Stomach (tissue), 9 donors: ENCODE results near the gene SBF2. TPM values are rescaled to one million over a fixed set of nuclear protein-coding genes. Genes with fewer than 3 reads are reported as not detected.

Experiments
- DNase-seq, 2 donors: peaks; one replicate each; pipeline versions ENCODE4 v3.0.0 to v3.0.0-alpha.2; 2013 to 2019
- H3K27ac ChIP-seq, 5 donors: fragments of 200-600 bp in 4 of 5; sonication (generic) in 4 of 5; one replicate each; pipeline ENCODE4 v1.5.1; 2013 to 2019; ENCODE audit warnings: mild to moderate bottlenecking in 1 of 5, moderate library complexity in 1 of 5
- H3K27me3 ChIP-seq, 3 donors: fragments of 200-600 bp; sonication (generic); one replicate each; pipeline ENCODE4 v1.5.1; 2017 to 2019; ENCODE audit warnings: mixed run types in 1 of 3
- H3K36me3 ChIP-seq, 4 donors: fragments of 200-600 bp; sonication (generic); 1 replicate in 3 of 4; 2 replicates in 1 of 4; pipeline ENCODE4 v1.5.1; 2016 to 2019
- H3K4me1 ChIP-seq, 4 donors: fragments of 200-600 bp; sonication (generic); one replicate each; pipeline ENCODE4 v1.5.1; 2016 to 2019
- H3K4me3 ChIP-seq, 4 donors: fragments of 200-600 bp; sonication (generic) in 3 of 4; one replicate each; pipeline ENCODE4 v1.5.1; 2016 to 2019; ENCODE audit warnings: mild to moderate bottlenecking in 1 of 4
- H3K9me3 ChIP-seq, 4 donors: fragments of 200-600 bp; sonication (generic); one replicate each; pipeline ENCODE4 v1.5.1; 2016 to 2019
- CTCF ChIP-seq, 7 experiments: fragments of 450-650 bp in 4 of 7; fragments of 200-600 bp in 3 of 7; sonication (generic) in 3 of 7; IDR thresholded peaks; one replicate each; pipeline ENCODE4 v1.5.1; 2016 to 2019; ENCODE audit warnings: antibody characterized with exemption in 7 of 7, control low read depth in 2 of 7, mild to moderate bottlenecking in 1 of 7
- EP300 ChIP-seq: sonication (generic); formaldehyde crosslinking; IDR thresholded peaks from one replicate; pipeline ENCODE4 v1.6.1; 2017; ENCODE audit warnings: antibody characterized with exemption
- POLR2A ChIP-seq, 4 donors: fragments of 450-650 bp; IDR thresholded peaks; one replicate each; pipeline ENCODE4 v1.6.1; 2016; ENCODE audit warnings: antibody characterized with exemption in 4 of 4, control low read depth in 2 of 4, mild to moderate bottlenecking in 1 of 4, moderate library complexity in 1 of 4
- POLR2AphosphoS5 ChIP-seq, 3 donors: sonication (generic); formaldehyde crosslinking; IDR thresholded peaks; one replicate each; pipeline ENCODE4 v1.6.1; 2016; ENCODE audit warnings: antibody characterized with exemption in 3 of 3
- WGBS, 5 donors: extraction: QIAGEN DNeasy Blood & Tissue Kit in 3 of 5; methylation state at CpG; one replicate each; pipeline versions ENCODE4 v1.1.5 to v1.1.7; 2013 to 2018; 5-methylcytosine and 5-hydroxymethylcytosine counted together
- intact Hi-C: fragments of 100-400 bp; cut with DNase I; formaldehyde crosslinking; loops from one replicate; pipeline ENCODE4 v1.15.1; 2023; ENCODE audit warnings: low total_unique reads
- polyA plus RNA-seq, 3 donors: library from polyadenylated mRNA; stranded (reverse); fragments of 200-250 nt; gene quantifications; one replicate each; pipeline ENCODE4 v1.2.3, GENCODE V29; 2013
- total RNA-seq, 5 donors: library from RNA; depleted of rRNA; stranded (reverse); fragments of >200 nt; gene quantifications; one replicate each; pipeline versions ENCODE4 v1.1.0 to v1.2.3, GENCODE V29; 2014 to 2016
- donor health status: healthy with polysubstance abuse.
- donor health status: Bipolar disorder and iron deficiency.
- donor health status: healthy.

The SBF2 gene
- total and polyA plus RNA-seq, 8 donors, result 8.6 to 260 (median 37.2) TPM

- Histone ChIP-seq H3K4me3 (no peak overlapping the region), H3K36me3 (peaks cover 7 to 54% (median 45%) of the 10 kb centered on the region in 4 donors), H3K9me3 (no peaks in the 10 kb centered on the region), H3K27me3 (no peaks in the 10 kb centered on the region), H3K27ac (no peak overlapping the region), H3K4me1 (peaks cover 0 to 27% (median 12%) of the 10 kb centered on the region in 4 donors)
- WGBS, 5 donors, result 93 to 98% (median 97%) methylated on average over 4 of the region's 4 CpGs
- no peak for DNase-seq
- intact Hi-C loops, result no loop called here
- TF ChIP-seq EP300, result no peak
- TF ChIP-seq POLR2AphosphoS5 (IDR thresholded peaks at IDR 0.05), result no peak
- no peak for TF ChIP-seq POLR2A (IDR thresholded peaks at IDR 0.05)
- no peak for TF ChIP-seq CTCF (IDR thresholded peaks at IDR 0.05)
Measured at GRCh38 chr11:9806946-9807687, 486.9 kb downstream of the SBF2 start.

- Histone ChIP-seq H3K27me3 (no peaks in the 10 kb centered on the region), H3K36me3 (peaks cover 7 to 44% (median 29%) of the 10 kb centered on the region in 4 donors), H3K4me3 (no peak overlapping the region), H3K4me1 (peaks cover 0 to 33% (median 14%) of the 10 kb centered on the region in 4 donors), H3K9me3 (no peaks in the 10 kb centered on the region), H3K27ac (peak overlapping the region in 4 of 5 donors; percentile 39 to 78 (median 60))
- TF ChIP-seq POLR2AphosphoS5 (IDR thresholded peaks at IDR 0.05) (no peak), POLR2A (IDR thresholded peaks at IDR 0.05) (no peak), EP300 (no peak), CTCF (IDR thresholded peaks at IDR 0.05) (no peak)
- intact Hi-C loops, result no loop called here
- DNase-seq, result no peak
- WGBS, 5 donors, result 71 to 89% (median 79%) methylated on average over 2 of the region's 2 CpGs
Measured at GRCh38 chr11:9804419-9804902, 489.6 kb downstream of the SBF2 start.

GRCh38 chr11:9803685-9804418, 490.2 kb downstream of the SBF2 start:
- WGBS, 5 donors, result 53 to 76% (median 67%) methylated on average over 5 of the region's 5 CpGs
- peak overlapping the region in 4 of 5 donors; percentile 39 to 78 (median 60) for H3K27ac ChIP-seq

More at GRCh38 chr11:9803685-9804418, 490.2 kb downstream of the SBF2 start:
- peaks cover 7 to 46% (median 26%) of the 10 kb centered on the region in 4 donors for H3K36me3 ChIP-seq
- peaks cover 0 to 31% (median 14%) of the 10 kb centered on the region in 4 donors for H3K4me1 ChIP-seq
- intact Hi-C loops, result no loop called here
- no peak overlapping the region for H3K4me3 ChIP-seq
- TF ChIP-seq CTCF (IDR thresholded peaks at IDR 0.05) (no peak), EP300 (no peak), POLR2A (IDR thresholded peaks at IDR 0.05) (no peak), POLR2AphosphoS5 (IDR thresholded peaks at IDR 0.05) (no peak)
- H3K9me3 ChIP-seq, result no peaks in the 10 kb centered on the region
- no peaks in the 10 kb centered on the region for H3K27me3 ChIP-seq
- peak in 1 of 2 donors; percentile 38 for DNase-seq
